ENCODE results near the gene ITPA.
A peak's percentile ranks its signal among the peaks of the same experiment; 100 is the strongest.

The ITPA gene

DNA sequence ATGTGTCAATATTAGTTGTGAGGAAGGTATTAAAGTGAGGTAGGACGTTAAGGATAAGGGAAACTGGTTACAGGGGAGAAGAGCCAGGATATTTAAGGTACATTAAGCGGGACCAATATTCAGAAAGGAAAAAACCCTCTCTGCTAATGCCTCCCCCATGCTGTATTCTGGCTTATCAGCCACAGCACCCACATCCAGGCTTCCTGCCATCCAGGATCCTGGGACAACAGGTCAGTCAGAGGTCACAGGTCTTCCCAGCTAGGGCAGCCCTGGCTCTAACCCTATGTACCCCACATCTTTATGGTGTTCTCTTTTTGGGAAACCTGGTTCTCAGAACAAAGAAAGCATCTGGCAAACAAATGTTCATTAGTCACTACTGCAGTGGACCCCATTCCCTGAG is 10.1 kb upstream of the ITPA start:
- TF ChIP-seq, protein P1, sequence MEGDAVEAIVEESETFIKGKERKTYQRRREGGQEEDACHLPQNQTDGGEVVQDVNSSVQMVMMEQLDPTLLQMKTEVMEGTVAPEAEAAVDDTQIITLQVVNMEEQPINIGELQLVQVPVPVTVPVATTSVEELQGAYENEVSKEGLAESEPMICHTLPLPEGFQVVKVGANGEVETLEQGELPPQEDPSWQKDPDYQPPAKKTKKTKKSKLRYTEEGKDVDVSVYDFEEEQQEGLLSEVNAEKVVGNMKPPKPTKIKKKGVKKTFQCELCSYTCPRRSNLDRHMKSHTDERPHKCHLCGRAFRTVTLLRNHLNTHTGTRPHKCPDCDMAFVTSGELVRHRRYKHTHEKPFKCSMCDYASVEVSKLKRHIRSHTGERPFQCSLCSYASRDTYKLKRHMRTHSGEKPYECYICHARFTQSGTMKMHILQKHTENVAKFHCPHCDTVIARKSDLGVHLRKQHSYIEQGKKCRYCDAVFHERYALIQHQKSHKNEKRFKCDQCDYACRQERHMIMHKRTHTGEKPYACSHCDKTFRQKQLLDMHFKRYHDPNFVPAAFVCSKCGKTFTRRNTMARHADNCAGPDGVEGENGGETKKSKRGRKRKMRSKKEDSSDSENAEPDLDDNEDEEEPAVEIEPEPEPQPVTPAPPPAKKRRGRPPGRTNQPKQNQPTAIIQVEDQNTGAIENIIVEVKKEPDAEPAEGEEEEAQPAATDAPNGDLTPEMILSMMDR (IDR thresholded peaks at IDR 0.05; ENCODE audit: low read depth, low read length): no peak
- DNase-seq (ENCODE audit: extremely low read depth, low read depth): no peak

DNA sequence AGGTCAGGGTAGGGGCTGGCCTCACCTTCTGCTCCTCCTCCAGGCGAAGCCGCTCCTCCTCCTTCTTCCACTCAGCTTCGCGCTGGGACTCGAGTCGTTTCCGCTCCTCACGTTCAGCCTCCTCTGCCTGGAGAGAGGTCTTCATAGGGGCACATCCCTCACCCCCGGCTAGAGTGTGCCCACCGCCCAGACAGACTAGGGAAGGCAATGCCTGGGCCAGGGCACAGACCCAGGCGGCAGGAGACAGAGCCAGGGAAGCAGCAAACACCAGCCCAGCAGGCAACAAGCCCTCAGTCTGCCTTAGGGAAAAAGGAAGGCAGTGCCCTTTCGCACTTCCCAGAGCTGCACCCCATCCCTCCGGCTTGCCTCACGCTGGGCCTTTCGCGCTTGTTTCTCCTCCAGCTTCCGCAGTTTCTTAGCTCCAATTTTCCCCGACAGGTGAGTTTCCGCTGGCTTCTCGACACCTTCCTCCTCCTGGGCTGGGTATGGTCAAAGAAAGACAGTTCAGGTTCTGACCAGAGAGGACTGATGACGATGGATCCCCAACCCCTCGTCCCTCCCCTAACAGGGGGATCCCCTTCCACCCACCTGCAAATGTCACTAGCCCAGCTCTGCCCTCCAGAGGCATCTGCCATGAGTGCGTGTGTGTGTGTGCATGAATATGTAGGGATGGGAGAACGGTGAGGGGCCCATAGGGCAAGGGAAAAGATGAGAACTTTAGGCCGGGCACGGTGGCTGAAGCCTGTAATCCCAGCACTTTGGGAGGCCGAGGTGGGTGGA is 9.1 kb upstream of the ITPA start:
- TF ChIP-seq, protein P1 (IDR thresholded peaks at IDR 0.05; ENCODE audit: low read depth, low read length): no peak
- DNase-seq (ENCODE audit: extremely low read depth, low read depth): no peak

DNA sequence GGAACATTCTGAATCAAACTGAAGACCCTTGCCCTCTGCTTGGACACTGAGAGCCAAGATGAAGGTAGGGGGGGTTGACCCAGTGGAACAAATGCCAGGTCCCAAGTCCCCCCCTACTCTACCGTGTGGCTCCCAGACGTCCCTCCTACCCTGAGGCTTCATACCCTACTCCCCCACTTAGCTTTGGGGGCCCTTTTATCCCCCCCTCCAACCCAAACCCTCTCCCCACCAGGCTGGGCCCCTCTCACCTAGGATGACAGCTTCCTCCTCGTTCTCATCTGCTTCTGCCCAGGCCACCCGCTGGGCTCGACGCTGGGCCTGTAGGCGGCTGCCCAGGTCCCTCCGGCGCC is 6.4 kb upstream of the ITPA start:
- TF ChIP-seq, protein P1 (IDR thresholded peaks at IDR 0.05; ENCODE audit: low read depth, low read length): no peak
- no peak for DNase-seq (ENCODE audit: extremely low read depth, low read depth)

DNA sequence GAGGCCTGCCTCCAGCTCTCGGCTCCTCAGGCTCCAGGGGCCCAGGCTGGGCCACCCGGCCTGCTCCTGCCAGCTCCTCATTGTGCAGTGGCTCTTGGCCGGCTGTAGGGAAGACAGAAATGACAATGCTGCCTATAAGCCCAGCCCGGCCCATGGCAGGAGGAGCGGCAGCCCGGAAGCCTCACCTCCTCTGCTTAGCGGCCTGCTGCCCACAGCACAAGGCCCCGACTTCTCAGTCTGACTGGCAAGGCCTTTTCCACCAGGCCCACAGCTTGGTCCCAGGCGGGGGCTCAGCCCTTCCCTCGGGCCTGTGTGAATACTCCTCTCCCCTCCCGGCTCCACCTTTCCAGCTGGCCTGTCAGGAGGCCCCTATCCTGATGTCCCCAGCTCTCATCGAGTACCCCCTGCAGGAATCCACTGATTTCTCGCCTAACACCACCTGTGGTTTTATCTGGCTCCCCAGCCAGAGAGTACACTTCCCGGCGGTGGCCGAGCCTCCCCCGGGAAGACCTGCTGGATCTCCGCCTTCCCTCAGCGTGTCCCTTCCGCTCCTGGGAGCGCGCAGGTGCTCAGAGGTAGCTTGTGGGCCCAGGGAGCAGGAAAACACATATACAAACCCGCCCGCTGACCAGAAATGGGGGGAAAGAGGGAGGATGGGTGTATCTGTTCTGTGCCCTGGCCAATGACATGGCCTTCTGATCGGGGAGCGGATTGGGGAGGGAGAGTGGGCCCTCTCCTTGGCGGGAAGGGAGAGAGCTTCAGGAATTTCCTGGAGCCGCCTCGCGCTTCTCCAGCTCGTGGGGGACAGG is 5.8 kb upstream of the ITPA start:
- DNase-seq (ENCODE audit: extremely low read depth, low read depth): no peak
- TF ChIP-seq, protein P1 (IDR thresholded peaks at IDR 0.05; ENCODE audit: low read depth, low read length): no peak

DNA sequence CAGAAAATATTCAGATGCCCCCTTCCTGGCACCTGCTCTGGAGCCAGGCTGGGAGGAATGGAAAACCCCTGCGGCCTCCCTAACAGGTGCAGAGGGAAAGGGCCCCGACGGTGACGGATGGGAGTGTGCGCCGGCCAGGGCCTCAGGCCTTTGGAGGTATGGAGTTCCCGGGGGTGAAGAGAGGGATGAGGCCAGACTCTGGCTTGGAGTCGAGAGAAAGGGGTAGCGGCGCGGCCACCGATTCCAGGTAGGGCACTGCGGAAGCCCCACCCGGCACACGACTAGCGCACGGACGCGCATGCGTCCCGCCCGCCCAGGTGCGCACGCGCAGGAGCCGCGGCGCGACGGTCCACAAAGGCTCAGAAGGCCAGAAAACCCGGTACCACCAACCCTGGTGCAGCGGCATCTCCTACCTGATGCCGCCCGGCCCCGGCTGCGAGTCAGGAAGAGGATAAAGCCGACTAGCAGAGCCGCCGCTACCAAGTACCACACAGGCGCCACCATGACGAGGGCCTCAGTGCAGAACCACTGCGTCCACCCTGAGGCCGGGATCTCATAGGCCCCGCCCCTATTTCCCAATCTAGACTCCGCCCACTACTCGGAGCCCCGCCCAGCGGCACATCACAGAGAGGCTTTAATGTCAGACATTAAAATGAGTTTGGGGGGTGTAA is 5.0 kb upstream of the ITPA start, which contains the start of gene DDRGK1:
Gene DDRGK1 (minus strand): TSS at position 559 of the 671 bp plus-strand sequence. CDS start 55 bp downstream, at position 504.
- TF ChIP-seq, protein P1 (IDR thresholded peaks at IDR 0.05; ENCODE audit: low read depth, low read length): no peak
- DNase-seq (ENCODE audit: extremely low read depth, low read depth): peak; percentile 28

DNA sequence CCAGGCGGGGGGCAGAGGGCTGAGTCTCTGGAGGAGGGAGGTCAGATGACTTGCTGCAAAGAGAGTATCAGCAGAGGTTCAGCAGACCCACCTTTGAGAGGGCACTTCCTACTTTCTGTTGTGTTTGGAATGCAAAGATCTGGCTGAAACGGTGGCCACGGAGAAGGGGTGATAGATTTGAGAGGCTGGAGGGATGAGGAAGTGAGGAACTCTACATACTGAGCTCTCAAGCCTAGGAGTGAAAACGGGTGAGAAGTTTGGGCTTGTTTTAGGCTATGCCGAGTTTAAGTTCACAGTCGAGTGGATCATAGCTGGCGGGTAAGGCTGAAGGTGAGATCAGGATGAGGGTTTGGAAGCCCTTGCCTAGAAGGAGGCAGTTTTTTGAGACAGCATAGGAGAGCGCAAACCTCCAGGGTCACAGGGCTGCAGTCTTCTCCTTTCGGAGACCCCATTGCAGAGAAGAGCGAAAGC is 477 bp upstream of the ITPA start:
- TF ChIP-seq, protein P1 (IDR thresholded peaks at IDR 0.05; ENCODE audit: low read depth, low read length): no peak
- DNase-seq (ENCODE audit: extremely low read depth, low read depth): no peak
